KBM-7 (cell line): ENCODE results near the gene ZNF423.

Experiments used
- DNase-seq: peaks from one replicate; pipeline ENCODE4 v3.0.0-alpha.2; 2015
- in situ Hi-C: fragments of 300-500 bp; cut with MboI; formaldehyde crosslinking; loops from 2 replicates; pipeline ENCODE4 v1.14.3; 2020; ENCODE audit warnings: low sequenced_read_pairs, low pct_unique_long_range_greater_than_20kb, mixed read lengths

ZNF423 gene

DNA sequence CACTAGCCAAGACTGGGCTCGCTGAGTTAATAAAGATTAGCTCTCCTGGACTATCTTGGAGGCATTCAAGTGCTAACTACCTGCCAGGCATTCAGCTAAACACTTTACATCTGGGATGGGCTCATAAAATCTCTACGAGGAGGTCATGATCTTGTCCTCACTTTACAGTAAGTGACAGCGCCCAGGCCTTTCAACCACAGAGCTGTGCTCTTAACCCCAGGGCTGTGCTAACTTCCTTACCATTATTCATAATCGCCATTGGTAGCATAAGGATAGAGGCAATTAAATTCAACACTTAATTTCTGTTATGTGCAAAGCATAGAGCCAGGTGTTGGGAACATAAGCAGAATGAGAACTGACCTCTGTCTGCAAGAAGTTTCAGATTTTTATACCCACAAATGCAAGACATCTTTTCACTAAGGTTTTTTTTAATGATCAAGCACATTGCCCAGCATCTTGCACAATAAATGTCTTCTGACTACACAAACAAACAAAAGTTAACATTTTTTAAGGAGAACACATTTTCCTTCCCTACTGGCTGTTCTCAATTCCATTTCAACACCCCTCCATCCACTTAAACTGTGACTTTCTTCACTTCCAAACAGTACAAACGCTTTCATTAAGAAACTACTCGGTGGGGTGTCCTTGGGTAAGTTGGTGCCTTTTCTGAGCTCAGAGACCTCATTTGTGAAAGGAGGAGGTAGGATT is 310.0 kb downstream of the ZNF423 start:
- in situ Hi-C loops = no loop called here
- no peak for DNase-seq

DNA sequence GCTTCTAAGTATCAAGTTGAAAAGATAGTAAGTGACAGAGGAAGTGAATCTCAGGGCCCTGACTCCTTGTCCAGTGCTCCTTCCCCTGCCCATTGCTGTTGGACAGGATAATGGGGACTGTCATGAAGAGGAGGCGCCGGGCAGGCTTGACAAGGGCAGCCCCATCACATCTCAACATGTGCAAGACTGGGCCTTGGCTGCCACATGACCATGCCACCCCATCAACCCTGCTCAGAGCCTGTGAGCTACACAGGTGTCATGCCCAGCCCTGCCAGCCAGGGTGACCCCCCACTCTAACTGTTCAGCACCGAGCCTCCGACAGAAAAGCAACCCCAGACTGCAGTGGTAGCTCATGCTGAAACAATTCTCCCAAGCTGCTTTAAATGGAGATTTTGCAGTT is 310.7 kb downstream of the ZNF423 start:
- in situ Hi-C loops = no loop called here
- no peak for DNase-seq

- DNase-seq = no peak
- in situ Hi-C loops = no loop called here
Observed at GRCh38 chr16:49544828-49545227, 311.1 kb downstream of the ZNF423 start.

GRCh38 chr16:49543631-49543946 is 312.3 kb downstream of the ZNF423 start:
- in situ Hi-C loops = no loop called here
- DNase-seq = no peak

- in situ Hi-C loops = no loop called here
- DNase-seq = no peak
Observed at GRCh38 chr16:49542946-49543630, 312.8 kb downstream of the ZNF423 start.

DNA sequence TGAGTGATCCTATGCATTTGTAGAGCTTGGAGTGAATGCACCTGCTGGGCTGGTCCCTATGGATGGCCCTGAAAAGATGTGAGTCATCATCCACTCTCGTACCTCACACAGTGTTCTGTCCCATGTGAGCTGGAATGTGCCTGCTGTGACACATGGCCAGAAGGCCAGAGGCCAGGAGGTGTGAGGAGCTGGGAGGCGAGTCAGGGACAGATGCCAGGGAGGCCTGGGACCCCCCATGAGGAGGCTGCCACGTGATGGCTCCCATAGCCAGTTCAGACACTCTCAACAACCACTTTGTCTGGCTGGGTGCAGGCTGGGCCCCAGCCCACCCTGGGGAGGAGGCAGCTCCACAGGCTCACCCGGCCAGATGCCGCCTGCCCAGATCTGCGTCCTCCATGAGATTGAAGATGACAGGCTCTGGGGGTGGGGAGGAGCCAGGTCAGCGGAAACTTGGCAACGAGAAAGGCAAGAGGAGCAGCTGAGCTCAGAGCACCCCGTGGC is 313.5 kb downstream of the ZNF423 start:
- in situ Hi-C loops = no loop called here
- no peak for DNase-seq

DNA sequence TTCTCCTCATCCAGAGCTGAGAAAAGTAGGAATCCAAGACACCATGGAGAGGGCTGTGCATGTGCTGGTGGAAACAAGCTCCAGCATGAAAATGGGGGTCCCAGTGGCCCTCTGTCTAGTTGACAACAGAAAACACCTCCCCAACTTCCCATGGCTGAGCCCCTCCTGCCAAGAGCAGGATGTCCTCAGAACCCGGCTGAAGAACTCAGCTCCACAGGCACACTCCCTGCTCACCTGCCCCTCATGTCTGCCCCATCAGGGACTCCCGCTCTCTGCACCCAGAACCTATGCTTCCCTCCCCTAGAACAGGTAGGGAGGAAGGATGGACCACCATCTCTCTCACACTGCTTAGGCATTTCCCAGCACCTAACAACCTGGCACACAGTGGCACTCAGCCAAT is 315.1 kb downstream of the ZNF423 start:
- in situ Hi-C loops = no loop called here

DNA sequence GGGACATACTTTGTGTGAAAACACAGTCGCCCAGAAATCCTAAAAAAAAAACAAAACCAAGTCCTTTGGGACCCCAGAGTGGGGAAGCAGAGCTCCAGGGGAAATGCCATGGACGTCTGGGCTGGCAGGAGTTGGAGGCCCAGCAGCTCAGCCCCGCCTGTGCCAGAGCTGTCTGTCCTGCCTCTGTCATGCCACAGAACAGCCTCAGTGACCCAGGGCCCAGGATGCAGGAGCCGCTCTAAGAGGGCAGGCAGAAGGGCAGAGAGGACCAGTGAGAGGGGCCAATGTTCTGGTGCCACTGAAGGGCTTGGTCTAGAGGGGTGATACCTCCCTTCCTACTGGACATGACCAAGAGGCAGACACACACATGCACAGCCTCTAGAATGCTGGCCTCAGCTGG is 316.2 kb downstream of the ZNF423 start:
- in situ Hi-C loops = no loop called here
- DNase-seq = no peak

More for the DNA sequence above, 315.1 kb downstream of the ZNF423 start:
- no peak for DNase-seq

DNA sequence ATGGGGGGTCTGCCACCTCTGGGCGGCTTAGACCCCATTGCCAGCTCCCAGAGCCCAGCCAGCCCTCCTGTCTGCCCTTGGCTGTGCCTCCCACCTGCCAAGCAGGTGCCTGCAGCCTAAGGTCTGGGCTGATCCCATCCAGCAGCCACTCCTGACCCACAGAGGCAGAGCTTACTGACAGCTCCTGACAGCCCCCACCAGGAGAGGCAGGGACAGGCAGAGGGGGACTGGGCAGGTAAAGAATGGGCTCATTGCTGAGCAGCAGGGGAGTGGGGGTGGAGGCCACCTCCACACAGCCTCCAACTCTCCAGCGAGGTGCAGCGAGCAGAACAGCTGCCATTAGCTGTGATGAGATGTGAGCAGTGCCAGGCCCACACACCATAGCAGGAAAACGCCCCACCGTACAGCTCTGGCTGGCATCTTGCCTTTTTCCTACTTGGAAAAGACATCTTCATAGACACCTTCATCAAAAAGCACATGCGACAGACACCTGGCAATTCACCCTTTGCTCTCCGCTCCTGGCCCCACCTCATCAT is 317.9 kb downstream of the ZNF423 start:
- DNase-seq = no peak
- in situ Hi-C loops = no loop called here

DNA sequence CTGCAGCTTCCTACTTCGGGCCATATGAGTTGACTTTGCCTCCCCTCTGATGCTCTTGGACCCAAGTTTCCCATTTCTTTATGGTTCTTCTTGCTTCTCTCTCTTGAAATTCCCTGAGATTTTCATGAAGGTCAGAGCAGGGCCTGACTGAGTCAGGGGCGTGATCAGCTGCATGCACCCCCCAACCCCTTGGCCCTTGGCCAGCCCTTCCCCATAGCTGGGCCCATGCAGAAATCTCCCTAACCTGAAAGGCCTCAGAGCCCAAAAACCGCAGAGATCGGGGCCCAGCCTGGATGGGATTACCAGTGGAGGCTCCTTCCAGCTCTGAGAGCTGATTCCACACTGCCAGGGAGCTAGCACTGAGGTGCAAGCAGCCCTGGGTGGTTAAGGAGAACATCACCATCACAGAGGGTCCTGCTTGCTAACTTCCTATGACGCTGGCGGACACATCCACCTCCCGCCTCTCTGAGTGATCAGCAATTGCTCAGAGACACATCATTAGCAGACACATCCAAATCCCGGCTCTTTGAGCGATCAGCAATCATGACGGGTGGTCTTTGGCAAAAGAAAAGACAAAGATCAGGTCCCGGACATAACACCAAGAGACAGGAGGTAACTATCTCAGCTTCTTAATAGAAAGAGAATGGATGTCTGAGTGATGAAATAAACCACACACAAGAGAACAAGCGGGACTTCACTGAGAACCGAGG is 320.9 kb downstream of the ZNF423 start:
- no peak for DNase-seq
- in situ Hi-C loops = no loop called here

DNA sequence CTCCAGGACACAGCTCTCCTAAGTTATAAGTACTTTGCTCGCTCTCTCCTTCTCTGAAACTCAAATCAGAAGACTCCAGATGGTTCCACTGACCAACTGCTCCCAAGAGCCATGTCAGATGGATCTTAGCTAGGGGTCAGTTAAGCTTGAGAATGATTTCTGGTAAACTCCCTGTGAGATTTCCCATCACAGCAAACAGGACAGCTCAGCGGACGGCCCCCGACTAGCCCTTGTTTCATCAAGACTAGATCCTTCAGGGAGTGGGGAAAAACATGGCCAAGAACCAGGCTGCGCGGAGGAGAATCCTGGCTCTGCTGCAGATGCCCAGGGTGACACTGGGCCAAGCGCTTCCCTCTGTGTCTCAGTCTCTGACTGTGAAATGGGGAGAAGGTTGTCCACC is 322.5 kb downstream of the ZNF423 start:
- in situ Hi-C loops = no loop called here
- no peak for DNase-seq

GRCh38 chr16:49532873-49533272 is 323.0 kb downstream of the ZNF423 start:
- in situ Hi-C loops = no loop called here
- DNase-seq = no peak

DNA sequence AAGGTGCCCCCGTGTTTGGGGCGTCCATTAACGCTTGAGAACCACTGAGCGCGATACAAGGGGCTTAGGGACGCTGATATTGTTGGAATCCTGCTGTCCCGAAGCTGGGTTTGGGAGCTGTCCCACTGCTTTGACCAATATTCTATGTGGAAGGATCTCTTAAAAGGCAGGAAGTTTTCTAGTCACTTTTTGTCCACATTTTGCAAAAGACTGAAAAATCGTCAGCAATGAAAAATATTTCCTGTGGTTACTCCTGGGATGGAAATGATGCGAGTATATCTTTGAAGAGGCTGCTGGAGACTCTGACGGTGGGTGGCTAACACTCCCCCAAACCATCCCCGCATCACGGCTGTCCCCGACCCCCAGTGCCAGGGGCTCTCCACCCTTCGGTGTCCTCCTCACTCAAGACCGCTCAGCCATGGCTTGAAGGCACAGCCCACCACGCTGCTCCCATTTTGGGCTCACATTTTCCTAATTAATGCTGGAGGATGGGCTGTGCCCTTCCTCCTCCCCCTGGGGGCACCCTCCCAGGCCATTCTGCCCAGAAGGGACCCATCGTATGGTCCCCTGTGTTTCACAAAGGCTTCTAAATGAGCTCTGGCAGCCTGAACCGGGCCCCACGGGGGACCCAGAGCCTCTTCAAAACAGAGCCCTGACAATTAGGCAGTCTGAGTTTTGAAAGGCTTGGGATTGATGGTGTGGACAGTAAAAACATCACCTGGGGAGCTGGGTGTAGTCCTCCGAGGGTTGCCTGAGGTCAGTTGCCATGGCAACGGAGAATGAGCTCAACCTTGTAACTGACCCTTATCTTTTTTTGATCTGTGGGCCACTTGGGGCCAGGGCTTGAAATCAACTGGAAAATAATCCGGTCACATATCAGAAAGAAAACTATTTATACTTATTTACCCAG is 323.7 kb downstream of the ZNF423 start:
- in situ Hi-C loops = no loop called here
- DNase-seq = no peak

- in situ Hi-C loops = no loop called here
- DNase-seq = no peak
Observed at GRCh38 chr16:49531425-49531824, 324.5 kb downstream of the ZNF423 start.

DNA sequence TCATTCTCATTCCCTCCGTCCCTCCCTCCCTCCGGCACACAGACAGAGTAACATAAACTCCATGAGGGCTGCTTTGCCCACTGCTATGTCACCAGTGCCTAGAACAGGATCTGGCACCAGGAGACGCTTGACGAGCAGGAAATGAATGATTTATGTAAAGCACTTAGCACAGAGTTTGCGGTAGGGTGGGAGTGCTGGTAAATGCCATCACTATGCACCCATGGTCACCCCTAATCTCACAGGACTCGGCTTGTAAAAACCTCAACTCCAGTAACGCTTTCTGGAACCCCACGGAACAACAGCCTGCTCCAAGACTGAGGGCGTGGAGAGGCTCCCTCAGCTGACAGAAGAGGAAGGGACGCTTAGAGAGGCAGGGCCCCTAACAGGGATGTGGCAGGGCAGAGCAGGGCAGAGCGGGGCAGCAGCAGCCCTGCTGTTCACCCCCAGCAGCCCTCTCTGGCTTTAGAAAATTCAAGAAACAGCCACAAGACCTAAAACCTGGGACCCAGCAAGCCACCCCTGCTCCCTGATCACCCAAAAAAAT is 325.4 kb downstream of the ZNF423 start:
- peak; percentile 78 for DNase-seq
- in situ Hi-C loops = no loop called here

- in situ Hi-C loops = no loop called here
Observed at GRCh38 chr16:49529411-49530045, 326.4 kb downstream of the ZNF423 start.

GRCh38 chr16:49528866-49529288 is 327.0 kb downstream of the ZNF423 start:
- DNase-seq = no peak
- in situ Hi-C loops = no loop called here

More at GRCh38 chr16:49529411-49530045, 326.4 kb downstream of the ZNF423 start:
- DNase-seq = no peak
